Liver (tissue), 9 donors: ENCODE data around the gene MAP6. TPM values are rescaled to one million over a fixed set of nuclear protein-coding genes. Genes with fewer than 3 reads are reported as not detected.

ENCODE experiments used
- DNase-seq: peaks from one replicate; pipeline ENCODE4 v3.0.0-alpha.2; 2017; ENCODE audit warnings: low spot score
- H3K27ac ChIP-seq, 2 donors: one replicate each; pipeline ENCODE4 v1.7.0; 2013; ENCODE audit warnings: inconsistent platforms in 2 of 2, low read length in 2 of 2, control low read depth in 1 of 2, low read depth in 1 of 2, mild to moderate bottlenecking in 1 of 2
- H3K27me3 ChIP-seq, 4 donors: one replicate each; pipeline versions ENCODE4 v1.6.1 to v1.7.0; 2013; ENCODE audit warnings: low read length in 3 of 4, inconsistent platforms in 1 of 4, mild to moderate bottlenecking in 1 of 4, moderate library complexity in 1 of 4; ENCODE audit not compliant: control insufficient read depth in 4 of 4, insufficient read depth in 4 of 4
- H3K36me3 ChIP-seq, 4 donors: one replicate each; pipeline versions ENCODE4 v1.6.1 to v1.7.0; 2013; ENCODE audit warnings: low read length in 3 of 4, mild to moderate bottlenecking in 3 of 4, low read depth in 1 of 4, moderate library complexity in 1 of 4; ENCODE audit not compliant: control insufficient read depth in 4 of 4, insufficient read depth in 3 of 4
- H3K4me1 ChIP-seq, 4 donors: one replicate each; pipeline versions ENCODE4 v1.6.1 to v1.7.0; 2013; ENCODE audit warnings: low read length in 3 of 4, mild to moderate bottlenecking in 3 of 4, moderate library complexity in 1 of 4; ENCODE audit not compliant: control insufficient read depth in 4 of 4, insufficient read depth in 4 of 4
- H3K4me3 ChIP-seq, 3 donors: one replicate each; pipeline versions ENCODE4 v1.6.1 to v1.7.0; 2013; ENCODE audit warnings: low read length in 3 of 3, control low read depth in 1 of 3, low read depth in 1 of 3, mild to moderate bottlenecking in 1 of 3
- H3K9ac ChIP-seq, 2 donors: one replicate each; pipeline ENCODE4 v1.7.0; 2013; ENCODE audit warnings: low read length in 2 of 2, mild to moderate bottlenecking in 2 of 2, moderate library complexity in 2 of 2, control low read depth in 1 of 2, low read depth in 1 of 2
- H3K9me3 ChIP-seq, 4 donors: one replicate each; pipeline versions ENCODE4 v1.6.1 to v1.7.0; 2013; ENCODE audit warnings: low read length in 3 of 4; ENCODE audit not compliant: control insufficient read depth in 4 of 4
- EGR1 ChIP-seq, 2 donors: IDR thresholded peaks; 2 replicates each; pipeline ENCODE4 v1.6.1; 2016 to 2018; ENCODE audit warnings: antibody characterized with exemption in 2 of 2, low read depth in 2 of 2
- FOXA1 ChIP-seq: IDR thresholded peaks from 2 replicates; pipeline ENCODE4 v1.6.1; 2016; ENCODE audit warnings: antibody characterized with exemption
- FOXA2 ChIP-seq: IDR thresholded peaks from 2 replicates; pipeline ENCODE4 v1.6.1; 2016; ENCODE audit warnings: antibody characterized with exemption
- GABPA ChIP-seq, 2 donors: IDR thresholded peaks in 1 of 2; conservative IDR thresholded peaks in 1 of 2; 2 replicates each; pipeline ENCODE4 v1.6.1; 2016; ENCODE audit warnings: antibody characterized with exemption in 2 of 2, mild to moderate bottlenecking in 1 of 2, moderate library complexity in 1 of 2
- HNF4G ChIP-seq: IDR thresholded peaks from 2 replicates; pipeline ENCODE4 v1.6.1; 2016; ENCODE audit warnings: antibody characterized with exemption
- REST ChIP-seq: IDR thresholded peaks from 2 replicates; pipeline ENCODE4 v1.6.1; 2016; ENCODE audit warnings: antibody characterized with exemption, mild to moderate bottlenecking
- RXRA ChIP-seq, 2 donors: IDR thresholded peaks; 2 replicates each; pipeline ENCODE4 v1.6.1; 2017 to 2018; ENCODE audit warnings: antibody characterized with exemption in 2 of 2, mild to moderate bottlenecking in 1 of 2
- SP1 ChIP-seq: IDR thresholded peaks from 2 replicates; pipeline ENCODE4 v1.6.1; 2018; ENCODE audit warnings: antibody characterized with exemption, mild to moderate bottlenecking
- TAF1 ChIP-seq: conservative IDR thresholded peaks from 2 replicates; pipeline ENCODE4 v1.6.1; 2016; ENCODE audit warnings: antibody characterized with exemption, mild to moderate bottlenecking
- YY1 ChIP-seq: IDR thresholded peaks from 2 replicates; pipeline ENCODE4 v1.6.1; 2016; ENCODE audit warnings: antibody characterized with exemption, mild to moderate bottlenecking
- WGBS: extraction: QIAGEN DNeasy Blood & Tissue Kit; methylation state at CpG from one replicate; pipeline ENCODE4 v1.1.7; 2013; 5-methylcytosine and 5-hydroxymethylcytosine counted together
- polyA plus RNA-seq, 2 donors: library from polyadenylated mRNA; stranded (reverse) in 1 of 2; unstranded in 1 of 2; fragments of 200-250 nt in 1 of 2; fragments of >200 nt in 1 of 2; fragmentation: Nextera tagmentation in 1 of 2; extraction: Ambion mirVana in 1 of 2; gene quantifications; one replicate each; pipeline versions ENCODE4 v1.2.1 to v1.2.3, GENCODE V29; 2013 to 2015
- total RNA-seq, 2 donors: library from RNA; depleted of rRNA; stranded (reverse); fragments of >200 nt; gene quantifications; one replicate each; pipeline ENCODE4 v1.2.3, GENCODE V29; 2014
- TF ChIP-seq, protein P1 (sequence below): IDR thresholded peaks from 2 replicates; pipeline ENCODE4 v1.6.1; 2016; ENCODE audit warnings: antibody characterized with exemption
- TF ChIP-seq, protein P2 (sequence below): IDR thresholded peaks from 2 replicates; pipeline ENCODE4 v1.6.1; 2016; ENCODE audit warnings: antibody characterized with exemption
- TF ChIP-seq, protein P3 (sequence below): IDR thresholded peaks from 2 replicates; pipeline ENCODE4 v1.6.1; 2016; ENCODE audit warnings: antibody characterized with exemption
- donor health status: healthy.
- donor health status: healthy.
- donor health status: healthy.
- donor health status: healthy.
- donor health status: healthy.

Gene MAP6
- total and polyA plus RNA-seq, 4 donors, result 0.22 to 0.36 (median 0.24) TPM

GRCh38 chr11:75626889-75627529, 41.8 kb downstream of the MAP6 start (continued):
- TF ChIP-seq, protein P1, sequence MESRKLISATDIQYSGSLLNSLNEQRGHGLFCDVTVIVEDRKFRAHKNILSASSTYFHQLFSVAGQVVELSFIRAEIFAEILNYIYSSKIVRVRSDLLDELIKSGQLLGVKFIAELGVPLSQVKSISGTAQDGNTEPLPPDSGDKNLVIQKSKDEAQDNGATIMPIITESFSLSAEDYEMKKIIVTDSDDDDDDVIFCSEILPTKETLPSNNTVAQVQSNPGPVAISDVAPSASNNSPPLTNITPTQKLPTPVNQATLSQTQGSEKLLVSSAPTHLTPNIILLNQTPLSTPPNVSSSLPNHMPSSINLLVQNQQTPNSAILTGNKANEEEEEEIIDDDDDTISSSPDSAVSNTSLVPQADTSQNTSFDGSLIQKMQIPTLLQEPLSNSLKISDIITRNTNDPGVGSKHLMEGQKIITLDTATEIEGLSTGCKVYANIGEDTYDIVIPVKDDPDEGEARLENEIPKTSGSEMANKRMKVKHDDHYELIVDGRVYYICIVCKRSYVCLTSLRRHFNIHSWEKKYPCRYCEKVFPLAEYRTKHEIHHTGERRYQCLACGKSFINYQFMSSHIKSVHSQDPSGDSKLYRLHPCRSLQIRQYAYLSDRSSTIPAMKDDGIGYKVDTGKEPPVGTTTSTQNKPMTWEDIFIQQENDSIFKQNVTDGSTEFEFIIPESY, result no peak
- TF ChIP-seq YY1, result no peak
- no peak for TF ChIP-seq TAF1
- TF ChIP-seq, protein P2, sequence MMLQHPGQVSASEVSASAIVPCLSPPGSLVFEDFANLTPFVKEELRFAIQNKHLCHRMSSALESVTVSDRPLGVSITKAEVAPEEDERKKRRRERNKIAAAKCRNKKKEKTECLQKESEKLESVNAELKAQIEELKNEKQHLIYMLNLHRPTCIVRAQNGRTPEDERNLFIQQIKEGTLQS, result no peak
- TF ChIP-seq FOXA1, result no peak
- no peak for TF ChIP-seq RXRA (IDR thresholded peaks at IDR 0.05)
- no peak for TF ChIP-seq EGR1 (IDR thresholded peaks at IDR 0.05; ENCODE audit: low read depth in 2 of 2)
- no peak for TF ChIP-seq HNF4G
- no peak for TF ChIP-seq GABPA (IDR thresholded peaks at IDR 0.05 in 1 of 2, conservative IDR thresholded peaks at IDR 0.05 in 1 of 2)

- Histone ChIP-seq H3K36me3 (no peaks in the 10 kb centered on the region), H3K9me3 (no peaks in the 10 kb centered on the region), H3K4me1 (no peaks in the 10 kb centered on the region), H3K9ac (no peak overlapping the region), H3K27me3 (no peaks in the 10 kb centered on the region), H3K27ac (no peak overlapping the region), H3K4me3 (no peak overlapping the region)
- WGBS, result 96% methylated on average over 8 of the region's 8 CpGs
- no peak for DNase-seq
- TF ChIP-seq GABPA (IDR thresholded peaks at IDR 0.05 in 1 of 2, conservative IDR thresholded peaks at IDR 0.05 in 1 of 2) (no peak), YY1 (no peak), REST (no peak)
Measured at GRCh38 chr11:75625991-75626888, 42.6 kb downstream of the MAP6 start.

DNA sequence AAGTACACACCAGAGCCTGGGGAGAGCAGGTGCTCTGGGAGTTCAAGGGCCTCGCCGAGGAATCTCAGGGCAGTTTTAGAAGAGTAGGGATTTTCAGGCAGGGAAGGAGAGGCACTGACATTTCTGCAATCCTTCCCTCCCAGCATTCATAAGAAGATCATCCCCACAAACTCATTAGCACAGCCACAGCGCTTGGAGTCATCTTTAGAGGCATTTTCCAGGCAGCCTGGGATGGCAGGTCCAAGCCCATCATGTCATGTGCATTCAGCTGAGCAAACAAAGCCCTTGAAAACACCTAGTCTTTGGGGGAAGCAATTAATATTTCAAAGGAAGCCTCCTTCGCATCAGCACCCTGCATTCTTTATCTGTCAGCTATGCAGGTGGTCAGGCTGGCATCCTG, 43.8 kb downstream of the MAP6 start:
- 94% methylated on average over 4 of the region's 4 CpGs for WGBS
- Histone ChIP-seq H3K4me3 (no peak overlapping the region), H3K4me1 (no peaks in the 10 kb centered on the region), H3K36me3 (no peaks in the 10 kb centered on the region), H3K27me3 (no peaks in the 10 kb centered on the region), H3K9me3 (no peaks in the 10 kb centered on the region), H3K9ac (no peak overlapping the region), H3K27ac (no peak overlapping the region)
- TF ChIP-seq, protein P3, sequence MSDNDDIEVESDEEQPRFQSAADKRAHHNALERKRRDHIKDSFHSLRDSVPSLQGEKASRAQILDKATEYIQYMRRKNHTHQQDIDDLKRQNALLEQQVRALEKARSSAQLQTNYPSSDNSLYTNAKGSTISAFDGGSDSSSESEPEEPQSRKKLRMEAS, result no peak
- TF ChIP-seq EGR1 (IDR thresholded peaks at IDR 0.05; ENCODE audit: low read depth in 2 of 2), result no peak
- TF ChIP-seq FOXA2, result no peak
- no peak for TF ChIP-seq YY1
- TF ChIP-seq, protein P2, result no peak
- no peak for TF ChIP-seq TAF1
- no peak for TF ChIP-seq SP1
- TF ChIP-seq, protein P1, result no peak
- no peak for TF ChIP-seq FOXA1
- no peak for TF ChIP-seq RXRA (IDR thresholded peaks at IDR 0.05)
- TF ChIP-seq HNF4G, result no peak
- DNase-seq, result no peak
